HCT116 (cell line): ENCODE results near the gene TAGLN. TPM values are rescaled to one million over a fixed set of nuclear protein-coding genes. Genes with fewer than 3 reads are reported as not detected.

ENCODE experiments used
- ATAC-seq: fragments of 200-7000 bp; cut with Tn5 transposase; 2 replicates; pipeline ENCODE4 v1.9.1; 2020; ENCODE audit warnings: mild to moderate bottlenecking, moderate library complexity
- BruUV-seq: library from RNA; stranded (reverse); fragments of 400-500 nt; replicated peaks from 2 replicates; lab custom pipeline; 2021; lab: Mats Ljungman, UMichigan
- CTCF ChIA-PET: fragments of 300-600 bp; sonication (Branson Sonifier 250); formaldehyde crosslinking; loops from one replicate; lab custom pipeline; 2021; ENCODE audit warnings: antibody characterized with exemption; lab: Charles Lee
- POLR2A ChIA-PET: fragments of 300-600, 350-600 bp; sonication (Branson Sonifier 250); formaldehyde crosslinking; loops from one replicate; lab custom pipeline; 2021; ENCODE audit warnings: antibody characterized with exemption; lab: Charles Lee
- RAD21 ChIA-PET, 2 experiments: fragments of 300-600 bp; sonication (Branson Sonifier 250); formaldehyde crosslinking; loops; one replicate each; lab custom pipeline; 2023; ENCODE audit warnings: low total read pairs in 2 of 2; ENCODE audit not compliant: uncharacterized antibody in 2 of 2, unreplicated experiment in 2 of 2, low non-redundant PET in 1 of 2; lab: Charles Lee
- DNase-seq: peaks from one replicate; pipeline ENCODE4 v3.0.0-alpha.2; 2010; ENCODE audit warnings: low read depth, low spot score
- H2AFZ ChIP-seq: fragments of 200-600 bp; shearing (Covaris generic), sonication (generic); 2 replicates; pipeline ENCODE4 v1.6.1; 2017; ENCODE audit warnings: low read depth, mixed run types, mixed read lengths, antibody characterized with exemption, low read length; ENCODE audit not compliant: poor library complexity, severe bottlenecking
- H3K27ac ChIP-seq: 2 replicates; pipeline ENCODE4 v1.5.1; 2012; ENCODE audit warnings: low read depth, low read length
- H3K27me3 ChIP-seq: fragments of 200-600 bp; sonication (generic); 2 replicates; pipeline ENCODE4 v1.6.1; 2016; ENCODE audit warnings: mixed run types, low read length, mixed read lengths; ENCODE audit not compliant: insufficient read depth
- H3K36me3 ChIP-seq, 2 experiments: fragments of 200-500 bp in 1 of 2; fragments of 200-600 bp in 1 of 2; sonication (Bioruptor generic) in 1 of 2; sonication (generic) in 1 of 2; 2 replicates each; pipeline versions ENCODE4 v1.5.1 to v1.6.1; 2014 to 2016; ENCODE audit warnings: low read length in 2 of 2, inconsistent platforms in 1 of 2, mixed read lengths in 1 of 2, mixed run types in 1 of 2; ENCODE audit not compliant: insufficient read depth in 2 of 2, control insufficient read depth in 1 of 2
- H3K4me1 ChIP-seq, 2 experiments: fragments of 200-600 bp in 1 of 2; sonication (generic) in 1 of 2; 2 replicates each; pipeline versions ENCODE4 v1.5.1 to v1.6.1; 2012 to 2017; ENCODE audit warnings: low read length in 2 of 2, inconsistent platforms in 1 of 2, mild to moderate bottlenecking in 1 of 2, mixed read lengths in 1 of 2, mixed run types in 1 of 2, moderate library complexity in 1 of 2; ENCODE audit not compliant: insufficient read depth in 2 of 2, control insufficient read depth in 1 of 2
- H3K4me2 ChIP-seq: fragments of 200-600 bp; sonication (generic); 2 replicates; pipeline ENCODE4 v1.6.1; 2017; ENCODE audit warnings: mixed run types, low read length, mixed read lengths
- H3K4me3 ChIP-seq, 2 experiments: fragments of 200-600 bp in 1 of 2; sonication (generic) in 1 of 2; replicated peaks in 1 of 2; 2 replicates each; pipeline ENCODE4 v1.5.1; 2011 to 2016; ENCODE audit warnings: low read length in 2 of 2, control low read depth in 1 of 2, low read depth in 1 of 2, mild to moderate bottlenecking in 1 of 2, mixed read lengths in 1 of 2, mixed run types in 1 of 2
- H3K79me2 ChIP-seq: fragments of 200-600 bp; sonication (generic); 2 replicates; pipeline ENCODE4 v1.6.1; 2017; ENCODE audit warnings: mild to moderate bottlenecking, mixed run types, low read length, moderate library complexity, mixed read lengths; ENCODE audit not compliant: insufficient read depth
- H3K9ac ChIP-seq: fragments of 200-600 bp; sonication (generic); 2 replicates; pipeline ENCODE4 v1.6.1; 2016; ENCODE audit warnings: low read length, mixed read lengths
- H3K9me2 ChIP-seq: fragments of 200-600 bp; sonication (generic), shearing (Covaris generic); 2 replicates; pipeline ENCODE4 v1.6.1; 2017; ENCODE audit warnings: mixed run types, mild to moderate bottlenecking, moderate library complexity; ENCODE audit not compliant: insufficient read depth
- H3K9me3 ChIP-seq, 2 experiments: fragments of 200-500 bp in 1 of 2; fragments of 200-600 bp in 1 of 2; sonication (Bioruptor generic) in 1 of 2; sonication (generic) in 1 of 2; 2 replicates each; pipeline ENCODE4 v1.6.1; 2014 to 2017; ENCODE audit warnings: low read length in 2 of 2, mixed read lengths in 2 of 2, inconsistent platforms in 1 of 2, low read depth in 1 of 2, mild to moderate bottlenecking in 1 of 2, mixed run types in 1 of 2, moderate library complexity in 1 of 2; ENCODE audit not compliant: control insufficient read depth in 1 of 2, insufficient read depth in 1 of 2
- H4K20me1 ChIP-seq: fragments of 200-600 bp; sonication (generic), shearing (Covaris generic); 2 replicates; pipeline ENCODE4 v1.6.1; 2017; ENCODE audit warnings: mixed run types, mild to moderate bottlenecking, moderate library complexity; ENCODE audit not compliant: insufficient read depth
- CBX3 ChIP-seq: IDR thresholded peaks from 2 replicates; pipeline ENCODE4 v1.6.1; 2012; ENCODE audit warnings: low read depth
- JUND ChIP-seq: IDR thresholded peaks from 2 replicates; pipeline ENCODE4 v1.6.1; 2012
- POLR2AphosphoS5 ChIP-seq: IDR thresholded peaks from 2 replicates; pipeline ENCODE4 v1.6.1; 2011; ENCODE audit warnings: mild to moderate bottlenecking, low read depth, low read length, moderate library complexity
- SIN3A ChIP-seq: IDR thresholded peaks from 2 replicates; pipeline ENCODE4 v1.6.1; 2012; ENCODE audit warnings: low read depth
- SP1 ChIP-seq: IDR thresholded peaks from 2 replicates; pipeline ENCODE4 v1.6.1; 2012; ENCODE audit warnings: low read depth
- SRF ChIP-seq: IDR thresholded peaks from 2 replicates; pipeline ENCODE4 v1.6.1; 2012; ENCODE audit warnings: low read depth
- TCF7L2 ChIP-seq: IDR thresholded peaks from 2 replicates; pipeline ENCODE4 v1.7.0; 2011; ENCODE audit warnings: borderline replicate concordance, inconsistent platforms; ENCODE audit not compliant: insufficient read depth, insufficient read length; ENCODE audit errors: extremely low read depth
- ZBTB33 ChIP-seq: IDR thresholded peaks from 2 replicates; pipeline ENCODE4 v1.6.1; 2011; ENCODE audit warnings: mild to moderate bottlenecking, low read length, moderate library complexity; ENCODE audit not compliant: insufficient replicate concordance; ENCODE audit errors: extremely low read depth
- ZNF274 ChIP-seq: fragments of 200-500 bp; sonication (Bioruptor generic); IDR thresholded peaks from 2 replicates; pipeline ENCODE4 v1.6.1; 2014; ENCODE audit warnings: mild to moderate bottlenecking, low read depth, low read length, inconsistent platforms
- intact Hi-C: fragments of 100-400 bp; cut with micrococcal nuclease; formaldehyde crosslinking; loops from 2 replicates; pipeline ENCODE4 v1.10.0; 2022
- total RNA-seq: library from RNA; stranded (reverse); gene quantifications from one replicate; pipeline ENCODE4 v1.2.1, GENCODE V29; 2021; ENCODE audit not compliant: unreplicated experiment

The TAGLN gene
- total RNA-seq, 1 experiment from 2014 or later, result 10.0 TPM

- TF ChIP-seq SRF (no peak), SP1 (no peak), ZNF274 (no peak)
- TF ChIP-seq, all 23 proteins: peak for 0
Measured at GRCh38 chr11:117219455-117219854, 20.3 kb downstream of the TAGLN start (continued).

GRCh38 chr11:117219995-117220394, 20.8 kb downstream of the TAGLN start:
- H3K4me2 ChIP-seq, result no peak overlapping the region
- no peak overlapping the region for H3K27ac ChIP-seq
- no peaks in the 10 kb centered on the region for H3K9me3 ChIP-seq
- DNase-seq, result no peak
- no peaks in the 10 kb centered on the region for H3K27me3 ChIP-seq
- no peaks in the 10 kb centered on the region for H3K9me2 ChIP-seq
- H4K20me1 ChIP-seq, result no peaks in the 10 kb centered on the region
- peaks cover 9 to 14% of the 10 kb centered on the region in 2 experiments; a peak in 3 of 4 replicates for H3K36me3 ChIP-seq
- H3K9ac ChIP-seq, result no peak overlapping the region
- no peak for TF ChIP-seq SIN3A
- TF ChIP-seq ZBTB33, result no peak
- no peak for TF ChIP-seq POLR2AphosphoS5
- no peak for TF ChIP-seq CBX3
- no peak for TF ChIP-seq TCF7L2
- no peak for TF ChIP-seq JUND
- ChIA-PET RAD21 (no interaction called here), CTCF (interaction anchor here (2.6 kb wide), 1 partner anchor 12 kb away, joined by 10 read pairs; the partner anchor contains the start of genes PCSK7 and RNF214), POLR2A (no interaction called here)
- intact Hi-C loops, result no loop called here
- no peak for ATAC-seq
- no peaks in the 10 kb centered on the region for H3K79me2 ChIP-seq
- H3K4me3 ChIP-seq, result no peak overlapping the region
- no peak overlapping the region for H2AFZ ChIP-seq
- H3K4me1 ChIP-seq, result peaks cover 10 to 20% of the 10 kb centered on the region in 2 experiments
- BruUV-seq, result no TSS peak
